HCT116 (cell line): ENCODE data around the gene TAF10. TPM values are rescaled to one million over a fixed set of nuclear protein-coding genes. Genes with fewer than 3 reads are reported as not detected.

ENCODE experiments used
- ATAC-seq: fragments of 200-7000 bp; cut with Tn5 transposase; 2 replicates; pipeline ENCODE4 v1.9.1; 2020; ENCODE audit warnings: mild to moderate bottlenecking, moderate library complexity
- BruUV-seq: library from RNA; stranded (reverse); fragments of 400-500 nt; replicated peaks from 2 replicates; lab custom pipeline; 2021; lab: Mats Ljungman, UMichigan
- CTCF ChIA-PET: fragments of 300-600 bp; sonication (Branson Sonifier 250); formaldehyde crosslinking; loops from one replicate; lab custom pipeline; 2021; ENCODE audit warnings: antibody characterized with exemption; lab: Charles Lee
- POLR2A ChIA-PET: fragments of 300-600, 350-600 bp; sonication (Branson Sonifier 250); formaldehyde crosslinking; loops from one replicate; lab custom pipeline; 2021; ENCODE audit warnings: antibody characterized with exemption; lab: Charles Lee
- RAD21 ChIA-PET, 2 experiments: fragments of 300-600 bp; sonication (Branson Sonifier 250); formaldehyde crosslinking; loops; one replicate each; lab custom pipeline; 2023; ENCODE audit warnings: low total read pairs in 2 of 2; ENCODE audit not compliant: uncharacterized antibody in 2 of 2, unreplicated experiment in 2 of 2, low non-redundant PET in 1 of 2; lab: Charles Lee
- DNase-seq: peaks from one replicate; pipeline ENCODE4 v3.0.0-alpha.2; 2010; ENCODE audit warnings: low read depth, low spot score
- H2AFZ ChIP-seq: fragments of 200-600 bp; shearing (Covaris generic), sonication (generic); 2 replicates; pipeline ENCODE4 v1.6.1; 2017; ENCODE audit warnings: low read depth, mixed run types, mixed read lengths, antibody characterized with exemption, low read length; ENCODE audit not compliant: poor library complexity, severe bottlenecking
- H3K27ac ChIP-seq: 2 replicates; pipeline ENCODE4 v1.5.1; 2012; ENCODE audit warnings: low read depth, low read length
- H3K27me3 ChIP-seq: fragments of 200-600 bp; sonication (generic); 2 replicates; pipeline ENCODE4 v1.6.1; 2016; ENCODE audit warnings: mixed run types, low read length, mixed read lengths; ENCODE audit not compliant: insufficient read depth
- H3K36me3 ChIP-seq, 2 experiments: fragments of 200-500 bp in 1 of 2; fragments of 200-600 bp in 1 of 2; sonication (Bioruptor generic) in 1 of 2; sonication (generic) in 1 of 2; 2 replicates each; pipeline versions ENCODE4 v1.5.1 to v1.6.1; 2014 to 2016; ENCODE audit warnings: low read length in 2 of 2, inconsistent platforms in 1 of 2, mixed read lengths in 1 of 2, mixed run types in 1 of 2; ENCODE audit not compliant: insufficient read depth in 2 of 2, control insufficient read depth in 1 of 2
- H3K4me1 ChIP-seq, 2 experiments: fragments of 200-600 bp in 1 of 2; sonication (generic) in 1 of 2; 2 replicates each; pipeline versions ENCODE4 v1.5.1 to v1.6.1; 2012 to 2017; ENCODE audit warnings: low read length in 2 of 2, inconsistent platforms in 1 of 2, mild to moderate bottlenecking in 1 of 2, mixed read lengths in 1 of 2, mixed run types in 1 of 2, moderate library complexity in 1 of 2; ENCODE audit not compliant: insufficient read depth in 2 of 2, control insufficient read depth in 1 of 2
- H3K4me2 ChIP-seq: fragments of 200-600 bp; sonication (generic); 2 replicates; pipeline ENCODE4 v1.6.1; 2017; ENCODE audit warnings: mixed run types, low read length, mixed read lengths
- H3K4me3 ChIP-seq, 2 experiments: fragments of 200-600 bp in 1 of 2; sonication (generic) in 1 of 2; replicated peaks in 1 of 2; 2 replicates each; pipeline ENCODE4 v1.5.1; 2011 to 2016; ENCODE audit warnings: low read length in 2 of 2, control low read depth in 1 of 2, low read depth in 1 of 2, mild to moderate bottlenecking in 1 of 2, mixed read lengths in 1 of 2, mixed run types in 1 of 2
- H3K79me2 ChIP-seq: fragments of 200-600 bp; sonication (generic); 2 replicates; pipeline ENCODE4 v1.6.1; 2017; ENCODE audit warnings: mild to moderate bottlenecking, mixed run types, low read length, moderate library complexity, mixed read lengths; ENCODE audit not compliant: insufficient read depth
- H3K9ac ChIP-seq: fragments of 200-600 bp; sonication (generic); 2 replicates; pipeline ENCODE4 v1.6.1; 2016; ENCODE audit warnings: low read length, mixed read lengths
- H3K9me2 ChIP-seq: fragments of 200-600 bp; sonication (generic), shearing (Covaris generic); 2 replicates; pipeline ENCODE4 v1.6.1; 2017; ENCODE audit warnings: mixed run types, mild to moderate bottlenecking, moderate library complexity; ENCODE audit not compliant: insufficient read depth
- H3K9me3 ChIP-seq, 2 experiments: fragments of 200-500 bp in 1 of 2; fragments of 200-600 bp in 1 of 2; sonication (Bioruptor generic) in 1 of 2; sonication (generic) in 1 of 2; 2 replicates each; pipeline ENCODE4 v1.6.1; 2014 to 2017; ENCODE audit warnings: low read length in 2 of 2, mixed read lengths in 2 of 2, inconsistent platforms in 1 of 2, low read depth in 1 of 2, mild to moderate bottlenecking in 1 of 2, mixed run types in 1 of 2, moderate library complexity in 1 of 2; ENCODE audit not compliant: control insufficient read depth in 1 of 2, insufficient read depth in 1 of 2
- H4K20me1 ChIP-seq: fragments of 200-600 bp; sonication (generic), shearing (Covaris generic); 2 replicates; pipeline ENCODE4 v1.6.1; 2017; ENCODE audit warnings: mixed run types, mild to moderate bottlenecking, moderate library complexity; ENCODE audit not compliant: insufficient read depth
- CBX3 ChIP-seq: IDR thresholded peaks from 2 replicates; pipeline ENCODE4 v1.6.1; 2012; ENCODE audit warnings: low read depth
- CEBPB ChIP-seq: IDR thresholded peaks from 2 replicates; pipeline ENCODE4 v1.6.1; 2012; ENCODE audit warnings: low read depth
- EGR1 ChIP-seq: IDR thresholded peaks from 2 replicates; pipeline ENCODE4 v1.6.1; 2012; ENCODE audit warnings: low read depth
- EZH2phosphoT487 ChIP-seq: fragments of 200-600 bp; IDR thresholded peaks from 2 replicates; pipeline ENCODE4 v1.6.1; 2018; ENCODE audit warnings: antibody characterized with exemption, borderline replicate concordance
- JUND ChIP-seq: IDR thresholded peaks from 2 replicates; pipeline ENCODE4 v1.6.1; 2012
- POLR2A ChIP-seq: IDR thresholded peaks from 2 replicates; pipeline ENCODE4 v1.7.0; 2011; ENCODE audit warnings: borderline replicate concordance; ENCODE audit not compliant: insufficient read depth, insufficient read length; ENCODE audit errors: extremely low read depth
- SIN3A ChIP-seq: IDR thresholded peaks from 2 replicates; pipeline ENCODE4 v1.6.1; 2012; ENCODE audit warnings: low read depth
- TCF7L2 ChIP-seq: IDR thresholded peaks from 2 replicates; pipeline ENCODE4 v1.7.0; 2011; ENCODE audit warnings: borderline replicate concordance, inconsistent platforms; ENCODE audit not compliant: insufficient read depth, insufficient read length; ENCODE audit errors: extremely low read depth
- YY1 ChIP-seq: IDR thresholded peaks from 2 replicates; pipeline ENCODE4 v1.6.1; 2011; ENCODE audit warnings: low read length, low read depth, moderate library complexity, mild to moderate bottlenecking; ENCODE audit not compliant: insufficient replicate concordance; ENCODE audit errors: extremely low read depth
- ZFX ChIP-seq: fragments of 450-650 bp; IDR thresholded peaks from 2 replicates; pipeline ENCODE4 v1.6.1; 2017
- intact Hi-C: fragments of 100-400 bp; cut with micrococcal nuclease; formaldehyde crosslinking; loops from 2 replicates; pipeline ENCODE4 v1.10.0; 2022
- total RNA-seq: library from RNA; stranded (reverse); gene quantifications from one replicate; pipeline ENCODE4 v1.2.1, GENCODE V29; 2021; ENCODE audit not compliant: unreplicated experiment
- TF ChIP-seq, protein P1 (sequence below), 3 experiments: fragments of 200-600 bp in 1 of 3; sonication (generic) in 1 of 3; IDR thresholded peaks in 2 of 3; conservative IDR thresholded peaks in 1 of 3; 2 replicates each; pipeline ENCODE4 v1.5.1; 2012 to 2017; ENCODE audit warnings: low read depth in 2 of 3, low read length in 2 of 3, antibody characterized with exemption in 1 of 3, borderline replicate concordance in 1 of 3, control low read depth in 1 of 3, mild to moderate bottlenecking in 1 of 3, mixed read lengths in 1 of 3, mixed run types in 1 of 3, moderate library complexity in 1 of 3; ENCODE audit not compliant: insufficient read depth in 1 of 3
- TF ChIP-seq, protein P2 (sequence below): IDR thresholded peaks from 2 replicates; pipeline ENCODE4 v1.6.1; 2011; ENCODE audit warnings: mild to moderate bottlenecking, low read length, moderate library complexity; ENCODE audit not compliant: insufficient replicate concordance; ENCODE audit errors: extremely low read depth
- TF ChIP-seq, protein P3 (sequence below): IDR thresholded peaks from 2 replicates; pipeline ENCODE4 v1.6.1; 2012
- TF ChIP-seq, protein P4 (sequence below): IDR thresholded peaks from 2 replicates; pipeline ENCODE4 v1.6.1; 2012; ENCODE audit warnings: low read depth

The TAF10 gene
- total RNA-seq, 1 experiment from 2014 or later, result 151 TPM

DNA sequence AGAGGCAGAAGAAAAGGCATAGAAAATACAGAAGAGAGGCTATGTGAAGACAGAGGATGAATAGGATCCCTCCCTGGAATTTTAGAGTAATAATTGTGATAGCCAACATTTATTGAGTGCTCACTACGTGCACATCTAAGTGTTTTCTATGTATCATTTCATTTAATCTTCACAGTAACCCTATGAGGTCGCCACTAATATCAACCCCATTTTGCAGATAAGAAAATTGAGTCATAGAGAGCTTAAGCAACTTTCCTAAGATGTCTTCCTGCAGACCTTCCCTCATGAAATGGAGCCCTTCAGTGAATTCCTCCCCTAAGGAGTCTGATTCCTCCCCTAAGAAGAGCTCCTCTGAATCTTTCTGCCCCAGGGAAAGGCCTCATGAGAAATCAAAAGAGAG is 46.7 kb downstream of the TAF10 start:
- intact Hi-C loops, result no loop called here
- TF ChIP-seq TCF7L2, result no peak
- TF ChIP-seq EGR1, result no peak
- no peak for TF ChIP-seq JUND
- TF ChIP-seq YY1, result no peak
- no peak for TF ChIP-seq SIN3A
- TF ChIP-seq, protein P1, sequence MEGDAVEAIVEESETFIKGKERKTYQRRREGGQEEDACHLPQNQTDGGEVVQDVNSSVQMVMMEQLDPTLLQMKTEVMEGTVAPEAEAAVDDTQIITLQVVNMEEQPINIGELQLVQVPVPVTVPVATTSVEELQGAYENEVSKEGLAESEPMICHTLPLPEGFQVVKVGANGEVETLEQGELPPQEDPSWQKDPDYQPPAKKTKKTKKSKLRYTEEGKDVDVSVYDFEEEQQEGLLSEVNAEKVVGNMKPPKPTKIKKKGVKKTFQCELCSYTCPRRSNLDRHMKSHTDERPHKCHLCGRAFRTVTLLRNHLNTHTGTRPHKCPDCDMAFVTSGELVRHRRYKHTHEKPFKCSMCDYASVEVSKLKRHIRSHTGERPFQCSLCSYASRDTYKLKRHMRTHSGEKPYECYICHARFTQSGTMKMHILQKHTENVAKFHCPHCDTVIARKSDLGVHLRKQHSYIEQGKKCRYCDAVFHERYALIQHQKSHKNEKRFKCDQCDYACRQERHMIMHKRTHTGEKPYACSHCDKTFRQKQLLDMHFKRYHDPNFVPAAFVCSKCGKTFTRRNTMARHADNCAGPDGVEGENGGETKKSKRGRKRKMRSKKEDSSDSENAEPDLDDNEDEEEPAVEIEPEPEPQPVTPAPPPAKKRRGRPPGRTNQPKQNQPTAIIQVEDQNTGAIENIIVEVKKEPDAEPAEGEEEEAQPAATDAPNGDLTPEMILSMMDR (IDR thresholded peaks at IDR 0.05 in 2 of 3, conservative IDR thresholded peaks at IDR 0.05 in 1 of 3; ENCODE audit: borderline replicate concordance in 1 of 3, insufficient read depth in 1 of 3, low read depth in 2 of 3, low read length in 2 of 3), result no peak
- no peak for TF ChIP-seq POLR2A
- TF ChIP-seq, protein P2, sequence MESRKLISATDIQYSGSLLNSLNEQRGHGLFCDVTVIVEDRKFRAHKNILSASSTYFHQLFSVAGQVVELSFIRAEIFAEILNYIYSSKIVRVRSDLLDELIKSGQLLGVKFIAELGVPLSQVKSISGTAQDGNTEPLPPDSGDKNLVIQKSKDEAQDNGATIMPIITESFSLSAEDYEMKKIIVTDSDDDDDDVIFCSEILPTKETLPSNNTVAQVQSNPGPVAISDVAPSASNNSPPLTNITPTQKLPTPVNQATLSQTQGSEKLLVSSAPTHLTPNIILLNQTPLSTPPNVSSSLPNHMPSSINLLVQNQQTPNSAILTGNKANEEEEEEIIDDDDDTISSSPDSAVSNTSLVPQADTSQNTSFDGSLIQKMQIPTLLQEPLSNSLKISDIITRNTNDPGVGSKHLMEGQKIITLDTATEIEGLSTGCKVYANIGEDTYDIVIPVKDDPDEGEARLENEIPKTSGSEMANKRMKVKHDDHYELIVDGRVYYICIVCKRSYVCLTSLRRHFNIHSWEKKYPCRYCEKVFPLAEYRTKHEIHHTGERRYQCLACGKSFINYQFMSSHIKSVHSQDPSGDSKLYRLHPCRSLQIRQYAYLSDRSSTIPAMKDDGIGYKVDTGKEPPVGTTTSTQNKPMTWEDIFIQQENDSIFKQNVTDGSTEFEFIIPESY, result no peak
- TF ChIP-seq ZFX, result no peak
- no peak for TF ChIP-seq CEBPB
- no peak for TF ChIP-seq EZH2phosphoT487
- TF ChIP-seq CBX3, result no peak
- TF ChIP-seq, protein P3, sequence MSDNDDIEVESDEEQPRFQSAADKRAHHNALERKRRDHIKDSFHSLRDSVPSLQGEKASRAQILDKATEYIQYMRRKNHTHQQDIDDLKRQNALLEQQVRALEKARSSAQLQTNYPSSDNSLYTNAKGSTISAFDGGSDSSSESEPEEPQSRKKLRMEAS, result no peak
- TF ChIP-seq, protein P4, sequence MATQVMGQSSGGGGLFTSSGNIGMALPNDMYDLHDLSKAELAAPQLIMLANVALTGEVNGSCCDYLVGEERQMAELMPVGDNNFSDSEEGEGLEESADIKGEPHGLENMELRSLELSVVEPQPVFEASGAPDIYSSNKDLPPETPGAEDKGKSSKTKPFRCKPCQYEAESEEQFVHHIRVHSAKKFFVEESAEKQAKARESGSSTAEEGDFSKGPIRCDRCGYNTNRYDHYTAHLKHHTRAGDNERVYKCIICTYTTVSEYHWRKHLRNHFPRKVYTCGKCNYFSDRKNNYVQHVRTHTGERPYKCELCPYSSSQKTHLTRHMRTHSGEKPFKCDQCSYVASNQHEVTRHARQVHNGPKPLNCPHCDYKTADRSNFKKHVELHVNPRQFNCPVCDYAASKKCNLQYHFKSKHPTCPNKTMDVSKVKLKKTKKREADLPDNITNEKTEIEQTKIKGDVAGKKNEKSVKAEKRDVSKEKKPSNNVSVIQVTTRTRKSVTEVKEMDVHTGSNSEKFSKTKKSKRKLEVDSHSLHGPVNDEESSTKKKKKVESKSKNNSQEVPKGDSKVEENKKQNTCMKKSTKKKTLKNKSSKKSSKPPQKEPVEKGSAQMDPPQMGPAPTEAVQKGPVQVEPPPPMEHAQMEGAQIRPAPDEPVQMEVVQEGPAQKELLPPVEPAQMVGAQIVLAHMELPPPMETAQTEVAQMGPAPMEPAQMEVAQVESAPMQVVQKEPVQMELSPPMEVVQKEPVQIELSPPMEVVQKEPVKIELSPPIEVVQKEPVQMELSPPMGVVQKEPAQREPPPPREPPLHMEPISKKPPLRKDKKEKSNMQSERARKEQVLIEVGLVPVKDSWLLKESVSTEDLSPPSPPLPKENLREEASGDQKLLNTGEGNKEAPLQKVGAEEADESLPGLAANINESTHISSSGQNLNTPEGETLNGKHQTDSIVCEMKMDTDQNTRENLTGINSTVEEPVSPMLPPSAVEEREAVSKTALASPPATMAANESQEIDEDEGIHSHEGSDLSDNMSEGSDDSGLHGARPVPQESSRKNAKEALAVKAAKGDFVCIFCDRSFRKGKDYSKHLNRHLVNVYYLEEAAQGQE, result no peak
- TF ChIP-seq, all 23 proteins: peak for 0
- BruUV-seq, result no TSS peak
- Histone ChIP-seq H3K27ac (no peak overlapping the region), H3K4me1 (peaks cover 0 to 6% of the 10 kb centered on the region in 2 experiments; a peak in 1 of 4 replicates), H3K9me2 (no peaks in the 10 kb centered on the region), H3K9ac (no peak overlapping the region), H3K4me2 (no peak overlapping the region), H3K4me3 (no peak overlapping the region), H3K36me3 (no peaks in the 10 kb centered on the region; a peak in 1 of 4 replicates), H3K9me3 (no peaks in the 10 kb centered on the region), H4K20me1 (no peaks in the 10 kb centered on the region), H3K27me3 (no peaks in the 10 kb centered on the region), H3K79me2 (no peaks in the 10 kb centered on the region), H2AFZ (no peak overlapping the region)
- ATAC-seq (no peak), DNase-seq (no peak)
- ChIA-PET POLR2A (no interaction called here), CTCF (no interaction called here), RAD21 (no interaction called here)
